Measurements from ENCODE around the gene NMNAT2. TPM values are rescaled to one million over a fixed set of nuclear protein-coding genes. Genes with fewer than 3 reads are reported as not detected.

Gene NMNAT2
- total RNA-seq, 1 experiment from 2014 or later: 11.4 TPM

GRCh38 chr1:183283286-183283685, 134.9 kb downstream of the NMNAT2 start:
- no peak overlapping the region for H4K8ac ChIP-seq (replicated peaks; ENCODE audit: insufficient read length, low read depth, low read length)
- H3K4ac ChIP-seq (ENCODE audit: low read depth, low read length): no peak overlapping the region
- DNase-seq: no peak
- Mint-ChIP-seq H3K4me3 (no peak overlapping the region), H3K9me3 (no peaks in the 10 kb centered on the region; a peak in 1 of 5 replicates), H3K27ac (peak overlapping the region in 2 of 3 experiments; percentile 18 to 64; a peak in 3 of 7 replicates), H3K36me3 (ENCODE audit: insufficient read depth in 1 of 3, low read depth in 3 of 3) (peaks cover 0 to 4% (median 0%) of the 10 kb centered on the region in 3 experiments; a peak in 3 of 7 replicates), H3K4me1 (peaks cover 28 to 31% of the 10 kb centered on the region in 2 experiments), H3K27me3 (ENCODE audit: low read depth) (no peaks in the 10 kb centered on the region)
- no peak overlapping the region for H2AK5ac ChIP-seq (ENCODE audit: insufficient read length, low read length)
- H3K27ac ChIP-seq (ENCODE audit: insufficient read length, low read depth, low read length): no peak overlapping the region
- H3K4me1 ChIP-seq (ENCODE audit: insufficient read depth, low read length): peaks cover 5% of the 10 kb centered on the region; the same call in 1 of the 2 replicates
- WGBS (ENCODE audit: extremely low coverage, insufficient read length, low lambda C conversion rate): no CpG with 5 or more reads among the region's 5 CpGs
- no peak overlapping the region for H3K9ac ChIP-seq (ENCODE audit: extremely low read depth, insufficient read length, low read length)
- no peaks in the 10 kb centered on the region for H3K23me2 ChIP-seq (ENCODE audit: insufficient read length, low read depth, low read length, poor library complexity, severe bottlenecking)
- no peaks in the 10 kb centered on the region for H3K79me2 ChIP-seq (ENCODE audit: insufficient read depth, low read length)
- H2BK12ac ChIP-seq (ENCODE audit: insufficient read length, low read depth, low read length): no peak overlapping the region
- H3K18ac ChIP-seq (ENCODE audit: insufficient read length, low read depth, low read length): no peak overlapping the region
- no peaks in the 10 kb centered on the region for H4K20me1 ChIP-seq (ENCODE audit: control insufficient read depth, insufficient read depth, insufficient read length)
- no peak overlapping the region for H3K4me2 ChIP-seq (ENCODE audit: insufficient read depth, insufficient read length, low read length)
- H3K23ac ChIP-seq (ENCODE audit: insufficient read length, low read depth, low read length): no peak overlapping the region
- TF ChIP-seq, protein P1, sequence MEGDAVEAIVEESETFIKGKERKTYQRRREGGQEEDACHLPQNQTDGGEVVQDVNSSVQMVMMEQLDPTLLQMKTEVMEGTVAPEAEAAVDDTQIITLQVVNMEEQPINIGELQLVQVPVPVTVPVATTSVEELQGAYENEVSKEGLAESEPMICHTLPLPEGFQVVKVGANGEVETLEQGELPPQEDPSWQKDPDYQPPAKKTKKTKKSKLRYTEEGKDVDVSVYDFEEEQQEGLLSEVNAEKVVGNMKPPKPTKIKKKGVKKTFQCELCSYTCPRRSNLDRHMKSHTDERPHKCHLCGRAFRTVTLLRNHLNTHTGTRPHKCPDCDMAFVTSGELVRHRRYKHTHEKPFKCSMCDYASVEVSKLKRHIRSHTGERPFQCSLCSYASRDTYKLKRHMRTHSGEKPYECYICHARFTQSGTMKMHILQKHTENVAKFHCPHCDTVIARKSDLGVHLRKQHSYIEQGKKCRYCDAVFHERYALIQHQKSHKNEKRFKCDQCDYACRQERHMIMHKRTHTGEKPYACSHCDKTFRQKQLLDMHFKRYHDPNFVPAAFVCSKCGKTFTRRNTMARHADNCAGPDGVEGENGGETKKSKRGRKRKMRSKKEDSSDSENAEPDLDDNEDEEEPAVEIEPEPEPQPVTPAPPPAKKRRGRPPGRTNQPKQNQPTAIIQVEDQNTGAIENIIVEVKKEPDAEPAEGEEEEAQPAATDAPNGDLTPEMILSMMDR (conservative IDR thresholded peaks at IDR 0.05): no peak
- no peaks in the 10 kb centered on the region for H3K9me3 ChIP-seq (ENCODE audit: control insufficient read depth, low read depth, low read length)
- no peak overlapping the region for H2BK20ac ChIP-seq (ENCODE audit: low read depth, low read length, poor library complexity, severe bottlenecking)
- no peak overlapping the region for H2BK15ac ChIP-seq (ENCODE audit: low read depth, low read length)
- H2BK120ac ChIP-seq (ENCODE audit: low read depth, low read length, poor library complexity, severe bottlenecking): no peak overlapping the region
- H4K91ac ChIP-seq (ENCODE audit: insufficient read length, low read depth, low read length): no peak overlapping the region
- H3T11ph ChIP-seq (ENCODE audit: low read length): no peak overlapping the region
- no peak overlapping the region for H3K14ac ChIP-seq (ENCODE audit: insufficient read depth, low read length)
- no peak overlapping the region for H4K5ac ChIP-seq (ENCODE audit: insufficient read length, low read depth, low read length)
- no peak overlapping the region for H2BK5ac ChIP-seq (ENCODE audit: insufficient read length, low read length)
- H2AFZ ChIP-seq (ENCODE audit: low read length): no peak overlapping the region
- no peaks in the 10 kb centered on the region for H3K27me3 ChIP-seq (ENCODE audit: insufficient read depth, low read length)
- no peaks in the 10 kb centered on the region for H3K79me1 ChIP-seq (ENCODE audit: insufficient read depth, low read depth, low read length, poor library complexity, severe bottlenecking)
- H3K56ac ChIP-seq (ENCODE audit: insufficient read length, low read depth, low read length): no peak overlapping the region
